Gastroesophageal sphincter (tissue), 4 donors: Measurements from ENCODE around the gene ATF6. TPM values are rescaled to one million over a fixed set of nuclear protein-coding genes. Genes with fewer than 3 reads are reported as not detected.

Experiments used
- ATAC-seq: fragments of 150-250 bp; one replicate; pipeline ENCODE4 v1.9.1; 2016; ENCODE audit warnings: mild to moderate bottlenecking, moderate library complexity
- H3K27ac ChIP-seq, 4 donors: fragments of 200-600 bp; sonication (generic) in 3 of 4; 1 replicate in 3 of 4; 2 replicates in 1 of 4; pipeline ENCODE4 v1.5.1; 2016 to 2019
- H3K27me3 ChIP-seq: fragments of 200-600 bp; sonication (generic); one replicate; pipeline ENCODE4 v1.5.1; 2019
- H3K36me3 ChIP-seq, 2 donors: fragments of 200-600 bp; sonication (generic); one replicate each; pipeline ENCODE4 v1.5.1; 2019; ENCODE audit warnings: control low read depth in 1 of 2
- H3K4me1 ChIP-seq, 3 donors: fragments of 200-600 bp; sonication (generic); 1 replicate in 2 of 3; 2 replicates in 1 of 3; pipeline ENCODE4 v1.5.1; 2016 to 2019; ENCODE audit warnings: control low read depth in 2 of 3
- H3K4me3 ChIP-seq, 2 donors: fragments of 200-600 bp; sonication (generic); one replicate each; pipeline ENCODE4 v1.5.1; 2019; ENCODE audit warnings: mild to moderate bottlenecking in 1 of 2, moderate library complexity in 1 of 2
- H3K9me3 ChIP-seq, 3 donors: fragments of 200-600 bp; sonication (generic); one replicate each; pipeline ENCODE4 v1.5.1; 2017 to 2019; ENCODE audit warnings: control low read depth in 2 of 3
- CTCF ChIP-seq, 4 experiments: fragments of 200-600 bp in 2 of 4; fragments of 450-650 bp in 2 of 4; sonication (generic) in 1 of 4; IDR thresholded peaks; one replicate each; pipeline ENCODE4 v1.5.1; 2017 to 2019; ENCODE audit warnings: antibody characterized with exemption in 4 of 4, mild to moderate bottlenecking in 2 of 4, moderate library complexity in 2 of 4
- EP300 ChIP-seq: sonication (generic); formaldehyde crosslinking; IDR thresholded peaks from one replicate; pipeline ENCODE4 v1.6.1; 2017; ENCODE audit warnings: antibody characterized with exemption, mild to moderate bottlenecking
- POLR2A ChIP-seq, 2 donors: fragments of 450-650 bp; IDR thresholded peaks; one replicate each; pipeline ENCODE4 v1.6.1; 2017; ENCODE audit warnings: antibody characterized with exemption in 2 of 2, mild to moderate bottlenecking in 2 of 2, moderate library complexity in 1 of 2
- POLR2AphosphoS5 ChIP-seq: sonication (generic); formaldehyde crosslinking; IDR thresholded peaks from one replicate; pipeline ENCODE4 v1.6.1; 2017; ENCODE audit warnings: antibody characterized with exemption
- WGBS, 2 donors: methylation state at CpG; one replicate each; pipeline ENCODE4 v1.1.5; 2018; ENCODE audit warnings: low coverage in 1 of 2; 5-methylcytosine and 5-hydroxymethylcytosine counted together
- total RNA-seq, 4 donors: library from RNA; depleted of rRNA; stranded (reverse); fragments of >200 nt; gene quantifications; one replicate each; pipeline ENCODE4 v1.1.0, GENCODE V29; 2016

ATF6 gene
- total RNA-seq, 4 donors from 2014 or later, result 28.6 to 32.4 (median 29.7) TPM

- H3K4me3 ChIP-seq, result no peak overlapping the region
- no peaks in the 10 kb centered on the region for H3K4me1 ChIP-seq
- peaks cover 0 to 10% of the 10 kb centered on the region in 2 donors for H3K36me3 ChIP-seq
- no peak for TF ChIP-seq POLR2A (IDR thresholded peaks at IDR 0.05)
- TF ChIP-seq CTCF (IDR thresholded peaks at IDR 0.05), result no peak
- TF ChIP-seq POLR2AphosphoS5, result no peak
- no peak for TF ChIP-seq EP300
- no peaks in the 10 kb centered on the region for H3K27me3 ChIP-seq
- no peak overlapping the region for H3K27ac ChIP-seq
- ATAC-seq, result no peak
- no peaks in the 10 kb centered on the region for H3K9me3 ChIP-seq
- 73 to 81% methylated on average over 2 of the region's 2 CpGs for WGBS, 2 donors
Measured at GRCh38 chr1:161872506-161872905, 106.4 kb downstream of the ATF6 start.

GRCh38 chr1:161879261-161879660, 113.1 kb downstream of the ATF6 start:
- WGBS, 2 donors, result 85 to 100% methylated on average over 1 of the region's 1 CpG
- no peak for TF ChIP-seq CTCF (IDR thresholded peaks at IDR 0.05)
- Histone ChIP-seq H3K4me3 (no peak overlapping the region), H3K27me3 (no peaks in the 10 kb centered on the region), H3K4me1 (peaks cover 0 to 3% (median 0%) of the 10 kb centered on the region in 3 donors), H3K27ac (no peak overlapping the region), H3K9me3 (no peaks in the 10 kb centered on the region), H3K36me3 (peaks cover 0 to 11% of the 10 kb centered on the region in 2 donors)
- no peak for ATAC-seq

- Histone ChIP-seq H3K9me3 (no peaks in the 10 kb centered on the region), H3K27ac (peak overlapping the region in 1 of 4 donors; percentile 8), H3K4me3 (no peak overlapping the region), H3K4me1 (peaks cover 0 to 19% (median 0%) of the 10 kb centered on the region in 3 donors), H3K36me3 (peaks cover 0 to 6% of the 10 kb centered on the region in 2 donors), H3K27me3 (no peaks in the 10 kb centered on the region)
- ATAC-seq, result no peak
- no peak for TF ChIP-seq POLR2A (IDR thresholded peaks at IDR 0.05)
- no peak for TF ChIP-seq EP300
- no peak for TF ChIP-seq CTCF (IDR thresholded peaks at IDR 0.05)
- TF ChIP-seq POLR2AphosphoS5, result no peak
- 40 to 89% methylated on average over 1 to 2 of the region's 2 CpGs for WGBS, 2 donors
Measured at GRCh38 chr1:161884475-161884874, 118.4 kb downstream of the ATF6 start.

- H3K9me3 ChIP-seq, result no peaks in the 10 kb centered on the region
- TF ChIP-seq CTCF (IDR thresholded peaks at IDR 0.05) (no peak), EP300 (no peak), POLR2A (IDR thresholded peaks at IDR 0.05) (no peak), POLR2AphosphoS5 (no peak)
- no peak for ATAC-seq
Measured at GRCh38 chr1:161885003-161885402, 118.9 kb downstream of the ATF6 start.

GRCh38 chr1:161885759-161886158, 119.6 kb downstream of the ATF6 start:
- TF ChIP-seq EP300, result no peak
- TF ChIP-seq POLR2A (IDR thresholded peaks at IDR 0.05), result no peak
- no peak for TF ChIP-seq POLR2AphosphoS5
- TF ChIP-seq CTCF (IDR thresholded peaks at IDR 0.05), result no peak
- 71% methylated on average over 1 of the region's 1 CpG; no CpG with 5 or more reads in 1 of the 2 donors for WGBS, 2 donors
- Histone ChIP-seq H3K9me3 (no peaks in the 10 kb centered on the region), H3K36me3 (peaks cover 0 to 18% of the 10 kb centered on the region in 2 donors), H3K4me3 (no peak overlapping the region), H3K4me1 (peaks cover 0 to 19% (median 0%) of the 10 kb centered on the region in 3 donors), H3K27me3 (no peaks in the 10 kb centered on the region), H3K27ac (no peak overlapping the region)
- no peak for ATAC-seq

More at GRCh38 chr1:161885003-161885402, 118.9 kb downstream of the ATF6 start:
- Histone ChIP-seq H3K27ac (peak overlapping the region in 1 of 4 donors; percentile 8), H3K27me3 (no peaks in the 10 kb centered on the region), H3K4me3 (no peak overlapping the region), H3K36me3 (peaks cover 0 to 10% of the 10 kb centered on the region in 2 donors), H3K4me1 (peaks cover 0 to 19% (median 0%) of the 10 kb centered on the region in 3 donors)
- 58 to 86% methylated on average over 1 of the region's 1 CpG for WGBS, 2 donors
